ENCODE data around the gene KIAA0930. TPM values are rescaled to one million over a fixed set of nuclear protein-coding genes. Genes with fewer than 3 reads are reported as not detected.

The KIAA0930 gene
- total RNA-seq, 4 donors from 2014 or later: 51.6 to 64.9 (median 62.0) TPM

- Histone ChIP-seq H3K27me3 (no peaks in the 10 kb centered on the region), H3K36me3 (peaks cover 0 to 89% (median 38%) of the 10 kb centered on the region in 3 donors), H3K27ac (no peak overlapping the region), H3K4me1 (peaks cover 0 to 17% (median 3%) of the 10 kb centered on the region in 4 donors), H3K9me3 (no peaks in the 10 kb centered on the region), H3K4me3 (no peak overlapping the region)
- WGBS, 2 donors: 79 to 82% methylated on average over 7 of the region's 7 CpGs
- TF ChIP-seq EP300 (IDR thresholded peaks at IDR 0.05) (no peak), CTCF (IDR thresholded peaks at IDR 0.05) (no peak), POLR2A (IDR thresholded peaks at IDR 0.05) (no peak)
- no peak for DNase-seq (ENCODE audit: low spot score in 2 of 2)
Measured at GRCh38 chr22:45172881-45173585, 67.7 kb downstream of the KIAA0930 start.

- 78 to 86% methylated on average over 6 of the region's 6 CpGs for WGBS, 2 donors
- Histone ChIP-seq H3K27ac (no peak overlapping the region), H3K27me3 (no peaks in the 10 kb centered on the region), H3K36me3 (peaks cover 0 to 77% (median 38%) of the 10 kb centered on the region in 3 donors), H3K4me3 (no peak overlapping the region), H3K4me1 (peaks cover 0 to 23% (median 3%) of the 10 kb centered on the region in 4 donors), H3K9me3 (no peaks in the 10 kb centered on the region)
- no peak for DNase-seq (ENCODE audit: low spot score in 2 of 2)
- no peak for TF ChIP-seq CTCF (IDR thresholded peaks at IDR 0.05)
- TF ChIP-seq POLR2A (IDR thresholded peaks at IDR 0.05): no peak
- no peak for TF ChIP-seq EP300 (IDR thresholded peaks at IDR 0.05)
Measured at GRCh38 chr22:45171830-45172229, 68.9 kb downstream of the KIAA0930 start.

GRCh38 chr22:45169591-45170466 lies 70.9 kb downstream of the KIAA0930 start:
- WGBS, 2 donors: 80 to 85% methylated on average over 19 of the region's 19 CpGs
- no peak overlapping the region for H3K4me3 ChIP-seq
- DNase-seq (ENCODE audit: low spot score in 2 of 2): no peak
- no peaks in the 10 kb centered on the region for H3K9me3 ChIP-seq
- no peaks in the 10 kb centered on the region for H3K27me3 ChIP-seq
- TF ChIP-seq CTCF (IDR thresholded peaks at IDR 0.05) (no peak), POLR2A (IDR thresholded peaks at IDR 0.05) (no peak), EP300 (IDR thresholded peaks at IDR 0.05) (no peak)
- peaks cover 0 to 30% (median 9%) of the 10 kb centered on the region in 4 donors for H3K4me1 ChIP-seq
- H3K36me3 ChIP-seq: peaks cover 0 to 64% (median 38%) of the 10 kb centered on the region in 3 donors
- no peak overlapping the region for H3K27ac ChIP-seq

GRCh38 chr22:45166932-45167331 lies 73.8 kb downstream of the KIAA0930 start:
- no peak for DNase-seq (ENCODE audit: low spot score in 2 of 2)
- Histone ChIP-seq H3K4me3 (no peak overlapping the region), H3K4me1 (peaks cover 0 to 36% (median 9%) of the 10 kb centered on the region in 4 donors), H3K36me3 (peaks cover 0 to 38% (median 22%) of the 10 kb centered on the region in 3 donors), H3K27ac (no peak overlapping the region), H3K9me3 (no peaks in the 10 kb centered on the region), H3K27me3 (no peaks in the 10 kb centered on the region)
- TF ChIP-seq CTCF (IDR thresholded peaks at IDR 0.05): no peak
- no peak for TF ChIP-seq POLR2A (IDR thresholded peaks at IDR 0.05)
- no peak for TF ChIP-seq EP300 (IDR thresholded peaks at IDR 0.05)
- WGBS, 2 donors: 68 to 72% methylated on average over 5 of the region's 5 CpGs
